ENCODE data around the gene MIPOL1. TPM values are rescaled to one million over a fixed set of nuclear protein-coding genes. Genes with fewer than 3 reads are reported as not detected.

Gene MIPOL1
- total and polyA plus RNA-seq, 2 of the 13 experiments (the other 11 are each of a cell fraction or from before 2014, with no cell fraction given) = 8.6 to 34.2 TPM

DNA sequence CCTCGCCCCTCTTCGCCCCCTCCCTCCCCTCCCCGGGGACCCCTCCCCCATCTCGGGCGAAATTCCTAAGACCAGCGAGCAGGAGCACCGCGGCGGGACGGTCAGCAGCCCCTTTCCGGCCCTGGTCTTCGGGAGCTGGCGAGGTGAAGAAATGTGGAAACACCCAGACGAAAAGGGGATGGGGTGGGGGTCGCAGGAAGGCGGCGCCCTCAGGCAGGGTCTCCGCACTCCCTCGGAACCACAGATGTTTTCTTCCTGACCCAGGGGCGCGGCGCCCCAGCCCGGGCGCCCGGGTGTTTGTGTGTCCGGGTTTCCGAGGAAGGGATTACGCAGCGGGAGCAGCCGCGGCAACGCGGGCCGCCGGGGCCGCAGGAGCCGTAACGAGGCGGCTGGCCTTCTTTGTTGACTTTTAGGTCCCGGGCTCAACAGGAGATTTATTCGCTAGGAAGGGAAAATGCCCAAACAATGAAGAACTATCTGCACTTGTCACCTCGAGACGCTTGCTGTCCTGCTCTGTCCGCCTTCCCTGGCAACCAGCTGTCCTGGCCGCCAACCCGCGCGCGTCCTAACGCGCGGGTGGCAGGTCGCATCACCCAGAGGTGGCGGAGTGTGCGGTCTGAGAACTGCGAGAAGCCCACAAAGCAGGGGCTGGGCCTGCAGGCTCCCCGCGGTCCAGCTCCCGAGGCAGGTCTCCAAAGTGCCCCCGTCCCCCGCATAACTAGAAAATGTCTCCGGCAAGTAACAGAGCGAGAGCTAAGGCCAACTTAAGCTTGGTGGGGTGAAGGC is 390.3 kb downstream of the MIPOL1 start (continued):
- TF ChIP-seq ARID2 (CRISPR knock-in tag; IDR thresholded peaks at IDR 0.05; ENCODE audit: borderline replicate concordance) = 0 out of 2 replicates have a peak, but pooled peaks have one; percentile 9
- TF ChIP-seq FOSL2 (CRISPR knock-in tag; IDR thresholded peaks at IDR 0.05) = peak; percentile 53
- no peak for TF ChIP-seq FOXO1 (CRISPR knock-in tag; IDR thresholded peaks at IDR 0.05)
- peak; percentile 73 for TF ChIP-seq ZSCAN31 (CRISPR knock-in tag; IDR thresholded peaks at IDR 0.05; ENCODE audit: low read depth)
- no peak; the same call in 1 of the 2 replicates for TF ChIP-seq ETV6 (CRISPR knock-in tag; conservative IDR thresholded peaks at IDR 0.05)
- peak; percentile 85; the same call in 1 of the 2 replicates for TF ChIP-seq GZF1 (CRISPR knock-in tag; IDR thresholded peaks at IDR 0.05)
- TF ChIP-seq AKAP8 (CRISPR knock-in tag; IDR thresholded peaks at IDR 0.05) = no peak
- TF ChIP-seq, protein P1, sequence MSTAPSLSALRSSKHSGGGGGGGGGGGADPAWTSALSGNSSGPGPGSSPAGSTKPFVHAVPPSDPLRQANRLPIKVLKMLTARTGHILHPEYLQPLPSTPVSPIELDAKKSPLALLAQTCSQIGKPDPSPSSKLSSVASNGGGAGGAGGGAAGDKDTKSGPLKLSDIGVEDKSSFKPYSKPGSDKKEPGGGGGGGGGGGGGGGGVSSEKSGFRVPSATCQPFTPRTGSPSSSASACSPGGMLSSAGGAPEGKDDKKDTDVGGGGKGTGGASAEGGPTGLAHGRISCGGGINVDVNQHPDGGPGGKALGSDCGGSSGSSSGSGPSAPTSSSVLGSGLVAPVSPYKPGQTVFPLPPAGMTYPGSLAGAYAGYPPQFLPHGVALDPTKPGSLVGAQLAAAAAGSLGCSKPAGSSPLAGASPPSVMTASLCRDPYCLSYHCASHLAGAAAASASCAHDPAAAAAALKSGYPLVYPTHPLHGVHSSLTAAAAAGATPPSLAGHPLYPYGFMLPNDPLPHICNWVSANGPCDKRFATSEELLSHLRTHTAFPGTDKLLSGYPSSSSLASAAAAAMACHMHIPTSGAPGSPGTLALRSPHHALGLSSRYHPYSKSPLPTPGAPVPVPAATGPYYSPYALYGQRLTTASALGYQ (CRISPR knock-in tag; IDR thresholded peaks at IDR 0.05) = peak; percentile 56; the same call in 1 of the 2 replicates
- no peak for TF ChIP-seq ZNF335 (CRISPR knock-in tag; IDR thresholded peaks at IDR 0.05)
- no peak for TF ChIP-seq REXO4 (CRISPR knock-in tag; IDR thresholded peaks at IDR 0.05; ENCODE audit: borderline replicate concordance)
- no peak for TF ChIP-seq SMC3 (IDR thresholded peaks at IDR 0.05; ENCODE audit: low read length)
- TF ChIP-seq, protein P2, sequence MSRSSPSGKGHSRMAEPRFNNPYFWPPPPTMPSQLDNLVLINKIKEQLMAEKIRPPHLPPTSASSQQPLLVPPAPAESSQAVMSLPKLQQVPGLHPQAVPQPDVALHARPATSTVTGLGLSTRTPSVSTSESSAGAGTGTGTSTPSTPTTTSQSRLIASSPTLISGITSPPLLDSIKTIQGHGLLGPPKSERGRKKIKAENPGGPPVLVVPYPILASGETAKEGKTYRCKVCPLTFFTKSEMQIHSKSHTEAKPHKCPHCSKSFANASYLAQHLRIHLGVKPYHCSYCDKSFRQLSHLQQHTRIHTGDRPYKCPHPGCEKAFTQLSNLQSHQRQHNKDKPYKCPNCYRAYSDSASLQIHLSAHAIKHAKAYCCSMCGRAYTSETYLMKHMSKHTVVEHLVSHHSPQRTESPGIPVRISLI (CRISPR knock-in tag; IDR thresholded peaks at IDR 0.05; ENCODE audit: borderline replicate concordance) = no peak
- TF ChIP-seq NFKB2 (CRISPR knock-in tag; IDR thresholded peaks at IDR 0.05; ENCODE audit: borderline replicate concordance) = peak; percentile 87; the same call in 1 of the 2 replicates
- TF ChIP-seq, protein P3, sequence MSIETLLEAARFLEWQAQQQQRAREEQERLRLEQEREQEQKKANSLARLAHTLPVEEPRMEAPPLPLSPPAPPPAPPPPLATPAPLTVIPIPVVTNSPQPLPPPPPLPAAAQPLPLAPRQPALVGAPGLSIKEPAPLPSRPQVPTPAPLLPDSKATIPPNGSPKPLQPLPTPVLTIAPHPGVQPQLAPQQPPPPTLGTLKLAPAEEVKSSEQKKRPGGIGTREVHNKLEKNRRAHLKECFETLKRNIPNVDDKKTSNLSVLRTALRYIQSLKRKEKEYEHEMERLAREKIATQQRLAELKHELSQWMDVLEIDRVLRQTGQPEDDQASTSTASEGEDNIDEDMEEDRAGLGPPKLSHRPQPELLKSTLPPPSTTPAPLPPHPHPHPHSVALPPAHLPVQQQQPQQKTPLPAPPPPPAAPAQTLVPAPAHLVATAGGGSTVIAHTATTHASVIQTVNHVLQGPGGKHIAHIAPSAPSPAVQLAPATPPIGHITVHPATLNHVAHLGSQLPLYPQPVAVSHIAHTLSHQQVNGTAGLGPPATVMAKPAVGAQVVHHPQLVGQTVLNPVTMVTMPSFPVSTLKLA (IDR thresholded peaks at IDR 0.05) = no peak
- TF ChIP-seq MXD4 (CRISPR knock-in tag; IDR thresholded peaks at IDR 0.05) = peak; percentile 68; the same call in 1 of the 2 replicates
- TF ChIP-seq, protein P4, sequence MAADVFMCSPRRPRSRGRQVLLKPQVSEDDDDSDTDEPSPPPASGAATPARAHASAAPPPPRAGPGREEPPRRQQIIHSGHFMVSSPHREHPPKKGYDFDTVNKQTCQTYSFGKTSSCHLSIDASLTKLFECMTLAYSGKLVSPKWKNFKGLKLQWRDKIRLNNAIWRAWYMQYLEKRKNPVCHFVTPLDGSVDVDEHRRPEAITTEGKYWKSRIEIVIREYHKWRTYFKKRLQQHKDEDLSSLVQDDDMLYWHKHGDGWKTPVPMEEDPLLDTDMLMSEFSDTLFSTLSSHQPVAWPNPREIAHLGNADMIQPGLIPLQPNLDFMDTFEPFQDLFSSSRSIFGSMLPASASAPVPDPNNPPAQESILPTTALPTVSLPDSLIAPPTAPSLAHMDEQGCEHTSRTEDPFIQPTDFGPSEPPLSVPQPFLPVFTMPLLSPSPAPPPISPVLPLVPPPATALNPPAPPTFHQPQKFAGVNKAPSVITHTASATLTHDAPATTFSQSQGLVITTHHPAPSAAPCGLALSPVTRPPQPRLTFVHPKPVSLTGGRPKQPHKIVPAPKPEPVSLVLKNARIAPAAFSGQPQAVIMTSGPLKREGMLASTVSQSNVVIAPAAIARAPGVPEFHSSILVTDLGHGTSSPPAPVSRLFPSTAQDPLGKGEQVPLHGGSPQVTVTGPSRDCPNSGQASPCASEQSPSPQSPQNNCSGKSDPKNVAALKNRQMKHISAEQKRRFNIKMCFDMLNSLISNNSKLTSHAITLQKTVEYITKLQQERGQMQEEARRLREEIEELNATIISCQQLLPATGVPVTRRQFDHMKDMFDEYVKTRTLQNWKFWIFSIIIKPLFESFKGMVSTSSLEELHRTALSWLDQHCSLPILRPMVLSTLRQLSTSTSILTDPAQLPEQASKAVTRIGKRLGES (CRISPR knock-in tag; IDR thresholded peaks at IDR 0.05; ENCODE audit: borderline replicate concordance) = no peak; the same call in 1 of the 2 replicates
- TF ChIP-seq, protein P5, sequence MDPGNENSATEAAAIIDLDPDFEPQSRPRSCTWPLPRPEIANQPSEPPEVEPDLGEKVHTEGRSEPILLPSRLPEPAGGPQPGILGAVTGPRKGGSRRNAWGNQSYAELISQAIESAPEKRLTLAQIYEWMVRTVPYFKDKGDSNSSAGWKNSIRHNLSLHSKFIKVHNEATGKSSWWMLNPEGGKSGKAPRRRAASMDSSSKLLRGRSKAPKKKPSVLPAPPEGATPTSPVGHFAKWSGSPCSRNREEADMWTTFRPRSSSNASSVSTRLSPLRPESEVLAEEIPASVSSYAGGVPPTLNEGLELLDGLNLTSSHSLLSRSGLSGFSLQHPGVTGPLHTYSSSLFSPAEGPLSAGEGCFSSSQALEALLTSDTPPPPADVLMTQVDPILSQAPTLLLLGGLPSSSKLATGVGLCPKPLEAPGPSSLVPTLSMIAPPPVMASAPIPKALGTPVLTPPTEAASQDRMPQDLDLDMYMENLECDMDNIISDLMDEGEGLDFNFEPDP (CRISPR knock-in tag; conservative IDR thresholded peaks at IDR 0.05) = no peak
- TF ChIP-seq STAT5B (CRISPR knock-in tag; IDR thresholded peaks at IDR 0.05) = 0 out of 2 replicates have a peak, but pooled peaks have one; percentile 37
- no peak for TF ChIP-seq CEBPB (IDR thresholded peaks at IDR 0.05; ENCODE audit: borderline replicate concordance, low read depth, low read length)
